HG02610 (cell line): Measurements from ENCODE around the gene ATP6V0E1.
"Not testable (repeated sequence)": the region's sequence is repeated elsewhere in the genome, so short reads cannot be mapped to it uniquely, and the experiment has no call there.

Source experiments
- ATAC-seq: cut with Tn5 transposase; IDR thresholded peaks from one replicate; pipeline ENCODE4 v1.9.1; 2021; ENCODE audit warnings: mild to moderate bottlenecking, moderate library complexity; ENCODE audit not compliant: unreplicated experiment

ATP6V0E1 gene

GRCh38 chr5:173032730-173033129 lies 49.2 kb downstream of the ATP6V0E1 start:
- ATAC-seq: no peak

GRCh38 chr5:173033923-173034322 lies 50.4 kb downstream of the ATP6V0E1 start:
- no peak for ATAC-seq

- peak; percentile 53 for ATAC-seq
Measured at GRCh38 chr5:173035904-173036707, 52.5 kb downstream of the ATP6V0E1 start.

- ATAC-seq: no peak
Measured at GRCh38 chr5:173039188-173039587, 55.6 kb downstream of the ATP6V0E1 start.

GRCh38 chr5:173039964-173040363 lies 56.4 kb downstream of the ATP6V0E1 start:
- no peak for ATAC-seq

- no peak for ATAC-seq
Measured at GRCh38 chr5:173041881-173042762, 58.6 kb downstream of the ATP6V0E1 start.

GRCh38 chr5:173042763-173043107 lies 59.2 kb downstream of the ATP6V0E1 start:
- ATAC-seq: no peak

- ATAC-seq: no peak
Measured at GRCh38 chr5:173045474-173045873, 61.9 kb downstream of the ATP6V0E1 start.

GRCh38 chr5:173047096-173047837 lies 63.7 kb downstream of the ATP6V0E1 start:
- ATAC-seq: not testable (repeated sequence)

- no peak for ATAC-seq
Measured at GRCh38 chr5:173047838-173048105, 64.2 kb downstream of the ATP6V0E1 start.

- ATAC-seq: no peak
Measured at GRCh38 chr5:173050791-173051190, 67.2 kb downstream of the ATP6V0E1 start.

- ATAC-seq: no peak
Measured at GRCh38 chr5:173051746-173052145, 68.2 kb downstream of the ATP6V0E1 start.

GRCh38 chr5:173053041-173053440 lies 69.5 kb downstream of the ATP6V0E1 start:
- ATAC-seq: no peak

GRCh38 chr5:173055042-173055721 lies 71.6 kb downstream of the ATP6V0E1 start:
- ATAC-seq: no peak

- no peak for ATAC-seq
Measured at GRCh38 chr5:173055722-173055982, 72.1 kb downstream of the ATP6V0E1 start.

GRCh38 chr5:173055983-173056782 lies 72.6 kb downstream of the ATP6V0E1 start, which contains the start of gene CREBRF:
CREBRF (plus strand) TSS chr5:173056352; CDS start chr5:173080776, 24,424 bp downstream.
- peak; percentile 79 for ATAC-seq

- peak; percentile 26 for ATAC-seq
Measured at GRCh38 chr5:173056783-173057061, 73.2 kb downstream of the ATP6V0E1 start.

GRCh38 chr5:173057062-173057924 lies 73.7 kb downstream of the ATP6V0E1 start:
- peak; percentile 83 for ATAC-seq

GRCh38 chr5:173062141-173062540 lies 78.6 kb downstream of the ATP6V0E1 start:
- ATAC-seq: no peak

GRCh38 chr5:173065155-173065554 lies 81.6 kb downstream of the ATP6V0E1 start:
- ATAC-seq: no peak
